ENCODE results near the gene REPS1. TPM values are rescaled to one million over a fixed set of nuclear protein-coding genes. Genes with fewer than 3 reads are reported as not detected.

The REPS1 gene
- total RNA-seq, 4 donors from 2014 or later, result 33.5 to 74.4 (median 48.6) TPM

GRCh38 chr6:138925806-138926205 lies 62.2 kb downstream of the REPS1 start:
- 85 to 100% methylated on average over 2 of the region's 2 CpGs for WGBS, 2 donors (ENCODE audit: low coverage in 1 of 2)
- no peak for TF ChIP-seq POLR2A (IDR thresholded peaks at IDR 0.05)
- no peak for TF ChIP-seq POLR2AphosphoS5 (IDR thresholded peaks at IDR 0.05)
- no peak for TF ChIP-seq EP300 (IDR thresholded peaks at IDR 0.05; ENCODE audit: low read depth)
- no peak for TF ChIP-seq CTCF (IDR thresholded peaks at IDR 0.05)
- H3K4me1 ChIP-seq, result no peaks in the 10 kb centered on the region
- no peaks in the 10 kb centered on the region for H3K27me3 ChIP-seq
- H3K36me3 ChIP-seq, result peaks cover 0 to 14% (median 3%) of the 10 kb centered on the region in 4 donors
- no peaks in the 10 kb centered on the region for H3K9me3 ChIP-seq
- no peak overlapping the region for H3K4me3 ChIP-seq
- no peak for DNase-seq
- in situ Hi-C loops (cut with MboI; ENCODE audit: low pct_ligation_motif_present in 1 of 4, low pct_unique_long_range_greater_than_20kb in 1 of 4, low sequenced_read_pairs in 3 of 4) (no loop called here), intact Hi-C loops (cut with DNase I; ENCODE audit: low total_unique reads) (no loop called here)
- H3K27ac ChIP-seq, result no peak overlapping the region

- no peak for DNase-seq
- Histone ChIP-seq H3K9me3 (no peaks in the 10 kb centered on the region), H3K4me3 (no peak overlapping the region), H3K4me1 (no peaks in the 10 kb centered on the region), H3K36me3 (peaks cover 0 to 16% (median 4%) of the 10 kb centered on the region in 4 donors), H3K27me3 (no peaks in the 10 kb centered on the region), H3K27ac (no peak overlapping the region)
- no peak for TF ChIP-seq EP300 (IDR thresholded peaks at IDR 0.05; ENCODE audit: low read depth)
- no peak for TF ChIP-seq CTCF (IDR thresholded peaks at IDR 0.05)
- TF ChIP-seq POLR2A (IDR thresholded peaks at IDR 0.05), result no peak
- no peak for TF ChIP-seq POLR2AphosphoS5 (IDR thresholded peaks at IDR 0.05)
- in situ Hi-C loops (cut with MboI; ENCODE audit: low pct_ligation_motif_present in 1 of 4, low pct_unique_long_range_greater_than_20kb in 1 of 4, low sequenced_read_pairs in 3 of 4), result no loop called here
- intact Hi-C loops (cut with DNase I; ENCODE audit: low total_unique reads), result no loop called here
These were observed 64.5 kb downstream of the REPS1 start for GRCh38 chr6:138923561-138923960.

GRCh38 chr6:138920906-138921305 lies 67.1 kb downstream of the REPS1 start:
- TF ChIP-seq POLR2A (IDR thresholded peaks at IDR 0.05) (no peak), CTCF (IDR thresholded peaks at IDR 0.05) (no peak), EP300 (IDR thresholded peaks at IDR 0.05; ENCODE audit: low read depth) (no peak), POLR2AphosphoS5 (IDR thresholded peaks at IDR 0.05) (no peak)
- DNase-seq, result no peak
- Histone ChIP-seq H3K27ac (no peak overlapping the region), H3K36me3 (peaks cover 0 to 12% (median 4%) of the 10 kb centered on the region in 4 donors), H3K4me3 (no peak overlapping the region), H3K4me1 (no peaks in the 10 kb centered on the region), H3K27me3 (no peaks in the 10 kb centered on the region), H3K9me3 (no peaks in the 10 kb centered on the region)
- in situ Hi-C loops (cut with MboI; ENCODE audit: low pct_ligation_motif_present in 1 of 4, low pct_unique_long_range_greater_than_20kb in 1 of 4, low sequenced_read_pairs in 3 of 4) (no loop called here), intact Hi-C loops (cut with DNase I; ENCODE audit: low total_unique reads) (no loop called here)
- WGBS, 2 donors (ENCODE audit: low coverage in 1 of 2), result 89 to 94% methylated on average over 3 of the region's 3 CpGs

GRCh38 chr6:138914701-138915100 lies 73.4 kb downstream of the REPS1 start:
- in situ Hi-C loops (cut with MboI; ENCODE audit: low pct_ligation_motif_present in 1 of 4, low pct_unique_long_range_greater_than_20kb in 1 of 4, low sequenced_read_pairs in 3 of 4) (no loop called here), intact Hi-C loops (cut with DNase I; ENCODE audit: low total_unique reads) (no loop called here)
- Histone ChIP-seq H3K27ac (no peak overlapping the region), H3K27me3 (no peaks in the 10 kb centered on the region), H3K36me3 (peaks cover 0 to 22% (median 8%) of the 10 kb centered on the region in 4 donors), H3K4me3 (no peak overlapping the region), H3K9me3 (no peaks in the 10 kb centered on the region), H3K4me1 (no peaks in the 10 kb centered on the region)
- DNase-seq, result no peak
- no peak for TF ChIP-seq POLR2AphosphoS5 (IDR thresholded peaks at IDR 0.05)
- TF ChIP-seq POLR2A (IDR thresholded peaks at IDR 0.05), result no peak
- no peak for TF ChIP-seq CTCF (IDR thresholded peaks at IDR 0.05)
- no peak for TF ChIP-seq EP300 (IDR thresholded peaks at IDR 0.05; ENCODE audit: low read depth)
- WGBS, 2 donors (ENCODE audit: low coverage in 1 of 2), result 57 to 91% methylated on average over 1 of the region's 1 CpG

All from transverse colon (tissue), 4 donors.